ENCODE data around the gene AKAP14. TPM values are rescaled to one million over a fixed set of nuclear protein-coding genes. Genes with fewer than 3 reads are reported as not detected.
A peak's percentile ranks its signal among the peaks of the same experiment; 100 is the strongest.
"Not testable (repeated sequence)": the region's sequence is repeated elsewhere in the genome, so short reads cannot be mapped to it uniquely, and the experiment has no call there.

AKAP14 gene
- total RNA-seq, 2 experiments from 2014 or later: not detected

DNA sequence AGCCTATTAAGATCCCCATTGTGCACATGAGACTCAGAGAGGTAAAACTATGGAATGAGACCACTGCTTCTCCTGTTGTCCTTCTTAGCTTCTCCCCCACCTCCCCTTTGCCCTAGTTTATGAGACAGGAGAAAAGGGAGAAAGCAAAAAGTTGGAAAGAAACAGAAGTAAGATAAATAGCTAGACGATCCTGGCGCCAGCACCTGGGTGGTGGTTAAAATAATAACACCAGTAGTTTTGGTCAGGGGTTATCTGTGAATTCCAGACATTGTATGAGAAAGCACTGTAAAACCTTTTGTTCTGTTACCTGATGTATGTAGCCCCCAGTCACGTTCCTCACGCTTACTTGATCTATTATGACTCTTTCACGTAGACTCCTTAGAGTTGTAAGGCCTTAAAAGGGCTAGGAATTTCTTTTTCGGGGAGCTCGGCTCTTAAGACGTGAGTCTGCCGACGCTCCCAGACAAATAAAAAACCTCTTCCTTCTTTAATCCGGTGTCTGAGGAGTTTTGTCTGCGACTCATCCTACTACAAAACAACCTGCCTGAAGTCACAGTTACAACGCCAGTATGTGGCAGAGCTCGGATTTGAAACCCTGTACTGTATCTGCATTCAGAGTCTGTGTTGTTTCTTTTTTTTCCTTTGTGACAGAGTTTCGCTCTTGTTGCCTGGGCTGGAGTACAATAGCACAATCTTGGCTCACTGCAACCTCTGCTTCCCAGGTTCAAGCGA lies 3.6 kb upstream of the AKAP14 start:
- H3K27ac Mint-ChIP-seq, H3K4me3 Mint-ChIP-seq, DNase-seq, H3K36me3 Mint-ChIP-seq, H3K27me3 Mint-ChIP-seq, H3K4me1 Mint-ChIP-seq, H3K9me3 Mint-ChIP-seq: not testable (repeated sequence)

DNA sequence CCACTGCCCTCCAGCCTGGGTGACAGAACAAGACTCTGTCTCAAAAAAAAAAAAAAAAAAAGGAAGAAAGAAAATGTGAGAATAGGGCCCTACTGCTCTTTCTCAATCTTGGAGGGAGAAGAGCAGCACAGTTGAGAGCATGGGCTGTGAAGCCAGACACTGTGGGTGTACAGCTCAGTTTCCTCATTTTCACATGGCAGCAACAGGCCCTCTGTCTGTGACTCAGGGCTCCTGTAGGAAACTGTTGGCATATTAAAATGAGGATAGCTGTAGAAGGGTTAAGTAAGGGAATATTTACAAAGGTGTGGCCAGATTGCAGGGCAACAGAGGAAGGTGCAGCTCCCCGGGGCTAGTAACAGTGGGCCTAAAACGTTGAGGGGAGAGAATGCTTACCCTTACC lies 3.4 kb downstream of the AKAP14 start:
- H3K27ac Mint-ChIP-seq: no peak overlapping the region
- no peak for DNase-seq
- no peaks in the 10 kb centered on the region for H3K27me3 Mint-ChIP-seq
- no peaks in the 10 kb centered on the region for H3K9me3 Mint-ChIP-seq
- H3K4me3 Mint-ChIP-seq: no peak overlapping the region
- H3K4me1 Mint-ChIP-seq: no peaks in the 10 kb centered on the region
- H3K36me3 Mint-ChIP-seq: no peaks in the 10 kb centered on the region

DNA sequence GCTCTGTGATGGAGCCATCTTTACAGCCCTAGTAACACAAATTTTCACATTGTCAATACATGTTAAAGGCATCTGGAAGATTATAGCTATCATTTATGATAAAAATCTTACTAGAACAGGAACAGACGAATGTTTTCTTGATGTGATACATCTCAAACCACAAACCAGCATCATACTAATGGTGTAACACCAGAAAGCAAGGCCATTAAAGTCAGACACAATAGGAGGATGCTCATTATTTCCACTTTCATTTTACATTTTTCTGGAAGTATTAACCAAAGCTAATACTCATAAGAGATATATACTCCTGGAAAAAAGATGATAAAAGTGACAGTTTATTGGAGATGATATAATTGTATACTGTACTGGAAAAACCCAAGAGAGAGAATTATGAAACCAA lies 5.3 kb downstream of the AKAP14 start:
- Mint-ChIP-seq H3K27ac (no peak overlapping the region), H3K4me1 (no peaks in the 10 kb centered on the region), H3K4me3 (no peak overlapping the region), H3K9me3 (no peaks in the 10 kb centered on the region), H3K36me3 (no peaks in the 10 kb centered on the region), H3K27me3 (no peaks in the 10 kb centered on the region)
- DNase-seq: no peak

DNA sequence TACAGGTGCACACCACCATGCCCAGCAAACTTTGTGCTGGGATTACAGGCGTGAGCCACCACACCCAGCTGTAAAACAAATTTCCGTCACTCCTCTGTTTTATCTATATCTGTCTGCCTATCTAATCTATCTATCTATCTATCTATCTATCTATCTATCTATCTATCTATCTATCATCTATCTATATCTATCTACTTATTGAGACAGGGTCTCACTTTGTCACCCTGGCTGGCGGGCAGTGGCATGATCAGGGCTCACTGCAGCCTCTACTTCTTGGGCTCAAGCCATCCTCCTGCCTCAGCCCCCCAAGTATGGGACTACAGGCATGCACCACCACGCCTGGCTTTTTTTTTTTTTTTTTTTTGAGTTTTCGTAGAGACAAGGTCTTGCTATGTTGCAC lies 20.6 kb downstream of the AKAP14 start:
- Mint-ChIP-seq H3K4me3 (no peak overlapping the region), H3K4me1 (no peaks in the 10 kb centered on the region), H3K27ac (no peak overlapping the region), H3K9me3 (no peaks in the 10 kb centered on the region), H3K27me3 (no peaks in the 10 kb centered on the region), H3K36me3 (no peaks in the 10 kb centered on the region)
- DNase-seq: no peak

DNA sequence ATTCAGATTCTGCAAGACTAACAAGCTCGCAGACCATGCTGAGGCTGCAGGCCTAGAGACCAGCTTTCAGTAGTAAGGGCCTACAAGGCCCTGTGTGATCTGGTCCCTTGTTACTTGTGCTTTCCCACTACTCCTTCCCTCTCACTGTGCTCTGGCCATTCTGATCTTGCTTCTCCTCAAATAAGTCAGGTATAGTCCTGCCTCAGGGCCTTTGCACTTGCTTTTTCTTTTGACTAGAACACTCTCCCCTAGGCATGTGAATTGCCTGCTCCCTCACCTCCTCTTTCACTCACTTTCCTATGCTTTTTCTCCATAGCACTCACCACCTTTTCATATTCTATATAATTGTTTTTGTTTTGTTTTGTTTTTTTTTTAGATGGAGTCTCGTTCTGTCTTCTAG lies 22.2 kb downstream of the AKAP14 start:
- Mint-ChIP-seq H3K36me3 (no peaks in the 10 kb centered on the region), H3K4me1 (no peaks in the 10 kb centered on the region), H3K27me3 (no peaks in the 10 kb centered on the region), H3K4me3 (no peak overlapping the region), H3K9me3 (no peaks in the 10 kb centered on the region), H3K27ac (no peak overlapping the region)
- DNase-seq: no peak

DNA sequence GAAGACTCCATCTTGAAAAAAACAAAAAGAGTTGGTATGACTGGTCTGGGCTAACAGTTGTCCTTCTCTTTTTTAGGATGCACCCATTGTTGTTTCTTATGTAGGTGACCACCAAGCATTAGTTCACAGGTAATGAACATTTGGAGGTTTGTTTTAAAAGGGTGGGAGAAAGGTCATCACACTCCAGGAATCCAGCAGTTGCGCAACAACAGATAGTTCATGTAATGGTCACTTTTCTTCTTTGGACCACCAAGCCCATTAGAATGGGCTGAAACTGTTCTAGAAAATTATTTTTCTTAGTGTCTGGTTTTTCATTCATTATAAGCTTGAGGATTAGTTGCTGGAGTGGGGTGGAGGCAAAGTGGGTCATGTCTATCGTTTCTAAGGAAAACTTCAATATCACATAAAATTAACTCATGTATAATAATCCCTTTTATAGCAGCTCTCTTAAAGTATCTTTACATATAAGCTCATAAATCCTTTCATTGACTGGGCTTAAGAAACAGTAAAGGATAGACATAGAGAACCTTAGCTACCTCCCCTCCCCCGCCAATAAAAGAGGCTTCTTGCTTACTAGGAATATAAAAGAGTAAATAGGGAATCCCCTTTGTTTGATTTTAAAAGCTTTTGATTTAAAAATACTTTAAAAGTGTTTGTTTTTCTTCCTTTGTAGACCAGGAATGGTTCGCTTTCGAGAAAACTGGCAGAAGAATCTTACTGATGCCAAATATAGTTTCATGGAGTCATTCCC lies 24.3 kb downstream of the AKAP14 start:
- H3K36me3 Mint-ChIP-seq: no peaks in the 10 kb centered on the region
- no peaks in the 10 kb centered on the region for H3K4me1 Mint-ChIP-seq
- no peak overlapping the region for H3K4me3 Mint-ChIP-seq
- H3K27me3 Mint-ChIP-seq: no peaks in the 10 kb centered on the region
- H3K9me3 Mint-ChIP-seq: no peaks in the 10 kb centered on the region
- DNase-seq: no peak
- no peak overlapping the region for H3K27ac Mint-ChIP-seq

DNA sequence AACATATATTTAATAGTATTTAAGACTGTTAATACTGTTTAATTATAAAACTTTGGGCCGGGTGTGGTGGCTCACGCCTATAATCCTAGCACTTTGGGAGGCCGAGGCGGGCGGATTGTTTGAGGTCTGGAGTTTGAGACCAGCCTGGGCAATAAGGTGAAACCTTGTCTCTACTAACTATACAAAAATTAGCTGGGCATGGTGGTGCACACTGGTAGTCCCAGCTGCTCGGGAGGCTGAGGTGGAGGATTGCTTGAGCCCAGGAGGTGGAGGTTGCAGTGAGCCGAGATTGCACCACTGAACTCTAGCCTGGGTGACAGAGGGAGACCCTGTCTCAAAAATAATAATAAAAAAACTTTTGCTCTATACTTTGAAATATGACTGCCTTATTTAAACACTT lies 26.7 kb downstream of the AKAP14 start:
- H3K27me3 Mint-ChIP-seq, DNase-seq, H3K27ac Mint-ChIP-seq, H3K9me3 Mint-ChIP-seq, H3K4me3 Mint-ChIP-seq, H3K36me3 Mint-ChIP-seq, H3K4me1 Mint-ChIP-seq: not testable (repeated sequence)

DNA sequence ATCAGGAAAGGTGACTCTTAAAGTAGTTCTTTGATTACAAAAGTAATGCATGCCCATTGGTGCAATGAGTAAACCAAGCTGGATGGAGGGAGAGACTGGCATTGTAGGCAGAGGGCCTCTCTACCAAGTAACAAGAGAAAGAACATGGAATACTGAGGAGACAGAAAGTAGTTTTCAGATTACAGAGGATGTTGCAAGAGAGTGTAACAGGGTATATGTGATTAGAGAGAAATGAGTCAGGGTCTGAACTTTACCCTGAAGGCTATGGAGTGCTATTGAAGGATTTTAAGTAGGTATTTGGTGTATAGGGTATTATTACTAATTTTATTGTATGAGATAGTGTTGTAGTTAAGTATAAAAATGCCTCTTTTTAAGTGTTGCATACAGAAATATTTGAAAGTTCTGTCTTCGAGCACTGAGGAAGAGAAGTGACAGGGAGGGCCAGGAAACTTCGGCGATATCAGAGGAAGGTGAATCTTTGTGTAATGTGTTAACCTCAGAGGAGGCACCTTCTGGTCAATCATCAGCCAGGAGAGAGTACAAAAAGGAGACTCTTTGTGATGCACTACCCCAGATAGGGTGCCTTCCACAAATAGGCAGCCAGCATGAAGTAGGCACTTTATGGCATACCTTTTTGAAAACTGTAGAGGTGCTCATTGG lies 39.7 kb downstream of the AKAP14 start:
- H3K27me3 Mint-ChIP-seq: no peaks in the 10 kb centered on the region
- DNase-seq: no peak
- H3K27ac Mint-ChIP-seq: no peak overlapping the region
- peaks cover 4% of the 10 kb centered on the region for H3K36me3 Mint-ChIP-seq
- no peak overlapping the region for H3K4me3 Mint-ChIP-seq
- H3K4me1 Mint-ChIP-seq: no peaks in the 10 kb centered on the region
- no peaks in the 10 kb centered on the region for H3K9me3 Mint-ChIP-seq

DNA sequence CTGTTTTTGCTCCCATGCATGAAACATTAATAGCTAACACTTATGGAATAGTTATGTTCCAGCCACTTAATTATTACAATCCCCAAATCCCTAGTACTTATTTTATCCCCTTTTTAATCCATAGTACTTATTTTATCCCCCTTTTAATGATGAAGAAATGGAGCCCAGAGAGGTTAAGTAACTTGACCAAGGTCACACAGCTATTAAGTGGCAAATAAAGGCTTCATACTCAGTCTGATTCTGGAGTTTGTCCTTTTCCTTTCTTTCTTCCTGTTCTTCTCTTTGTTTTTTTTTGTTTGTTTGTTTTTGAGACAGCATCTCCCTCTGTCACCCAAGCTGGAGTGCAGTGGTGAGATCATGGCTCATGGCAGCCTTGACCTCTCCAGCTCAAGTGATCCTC lies 45.6 kb downstream of the AKAP14 start:
- Mint-ChIP-seq H3K27me3 (no peaks in the 10 kb centered on the region), H3K9me3 (no peaks in the 10 kb centered on the region), H3K27ac (no peak overlapping the region), H3K4me1 (peaks cover 9% of the 10 kb centered on the region), H3K4me3 (peak overlapping the region; percentile 95), H3K36me3 (peaks cover 2% of the 10 kb centered on the region)
- DNase-seq: no peak

DNA sequence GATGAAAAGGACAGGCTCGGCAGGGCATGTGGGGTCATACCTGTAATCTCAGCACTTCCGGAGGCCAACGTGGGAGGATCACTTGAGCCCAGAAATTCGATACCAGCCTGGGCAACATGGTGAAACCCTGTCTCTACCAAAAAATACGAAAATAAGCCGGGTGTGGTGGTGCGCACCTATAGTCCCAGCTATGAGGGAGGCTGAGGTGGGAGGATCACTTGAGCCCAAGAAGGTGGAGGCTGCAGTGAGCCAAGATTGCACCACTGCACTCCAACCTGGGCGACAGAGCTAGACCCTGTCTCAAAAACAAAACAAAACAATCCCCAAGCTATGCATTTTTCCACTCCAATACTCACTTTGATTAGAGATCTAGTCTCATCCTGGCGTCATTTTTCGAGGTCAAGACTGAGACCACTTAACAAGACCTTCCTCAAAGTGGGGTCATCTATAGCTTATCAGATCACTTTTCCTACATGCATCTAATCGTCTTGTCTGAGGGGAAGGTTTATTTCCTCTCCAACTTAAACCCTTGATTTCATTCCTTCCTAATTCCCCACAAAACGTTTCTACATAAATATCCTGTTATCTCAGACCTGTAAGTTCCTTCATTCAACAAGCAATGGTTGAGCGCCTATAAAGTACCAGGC lies 46.6 kb downstream of the AKAP14 start:
- Mint-ChIP-seq H3K4me3 (peak overlapping the region; percentile 95), H3K27me3 (no peaks in the 10 kb centered on the region), H3K4me1 (peaks cover 9% of the 10 kb centered on the region), H3K36me3 (peaks cover 2% of the 10 kb centered on the region), H3K9me3 (no peaks in the 10 kb centered on the region), H3K27ac (peak overlapping the region; percentile 95)
- DNase-seq: no peak

DNA sequence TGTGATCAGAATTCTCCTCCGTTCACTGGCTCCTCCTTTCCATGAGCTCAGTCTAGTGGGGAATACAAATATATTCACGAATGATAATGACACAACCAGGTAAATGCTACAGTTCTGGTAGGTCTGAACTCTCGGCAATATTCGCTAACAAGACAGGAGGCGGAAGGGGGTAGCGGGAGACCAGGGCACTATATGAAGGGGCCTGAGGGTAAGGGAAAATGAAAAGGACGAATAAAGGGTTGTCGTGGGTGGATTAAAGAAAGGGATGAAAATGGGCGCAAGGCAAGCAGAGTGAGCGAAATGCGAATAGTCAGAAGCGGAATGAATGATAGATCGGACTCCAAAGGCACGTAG lies 47.1 kb downstream of the AKAP14 start:
- Mint-ChIP-seq H3K27ac (peak overlapping the region; percentile 95), H3K27me3 (no peaks in the 10 kb centered on the region), H3K4me1 (peaks cover 9% of the 10 kb centered on the region), H3K36me3 (peaks cover 2% of the 10 kb centered on the region), H3K9me3 (no peaks in the 10 kb centered on the region), H3K4me3 (peak overlapping the region; percentile 95)
- no peak for DNase-seq

DNA sequence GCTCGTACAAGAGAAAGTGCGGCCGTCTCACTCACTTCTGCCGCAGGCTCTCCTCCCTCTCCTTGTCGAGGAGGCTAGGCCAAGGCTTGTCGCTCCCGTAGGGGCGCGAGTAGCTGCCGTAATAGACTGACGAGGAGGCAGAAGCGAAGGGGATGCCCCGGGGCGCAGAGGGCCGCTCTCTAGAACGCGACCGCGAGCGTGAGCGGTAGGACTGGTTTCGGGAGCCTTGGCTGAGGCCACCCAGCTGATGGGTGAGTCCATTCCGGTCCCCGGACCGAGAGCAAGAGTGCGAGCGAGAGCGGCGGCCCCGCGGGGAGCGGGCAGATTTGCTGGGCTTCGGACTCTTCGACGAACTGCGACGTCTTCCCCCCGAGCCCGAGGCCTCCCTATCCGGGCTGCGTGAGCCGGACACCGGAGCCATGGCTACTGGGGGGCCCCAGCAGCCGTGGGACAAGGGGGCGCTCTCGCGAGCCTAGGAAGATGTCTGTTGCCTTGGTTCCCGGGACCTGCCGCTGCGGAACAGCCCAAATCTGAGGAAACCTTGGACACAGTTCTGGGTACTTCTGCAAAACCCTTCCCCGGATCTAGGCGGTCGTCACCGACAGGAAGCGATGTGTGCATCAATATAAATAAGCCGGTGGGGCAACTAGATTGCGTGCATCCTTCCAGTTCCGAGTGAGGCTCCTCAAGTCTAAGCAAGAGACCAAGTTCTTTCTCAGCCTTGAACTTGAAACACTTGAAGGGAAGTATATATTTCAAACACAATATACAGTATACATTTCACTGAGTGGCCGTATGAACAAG lies 47.7 kb downstream of the AKAP14 start, which contains the start of gene NKAP:
TSS of gene NKAP (minus strand) at position 567 of the 804 bp plus-strand sequence. CDS start at position 421, 146 bp downstream.
- no peaks in the 10 kb centered on the region for H3K27me3 Mint-ChIP-seq

DNA sequence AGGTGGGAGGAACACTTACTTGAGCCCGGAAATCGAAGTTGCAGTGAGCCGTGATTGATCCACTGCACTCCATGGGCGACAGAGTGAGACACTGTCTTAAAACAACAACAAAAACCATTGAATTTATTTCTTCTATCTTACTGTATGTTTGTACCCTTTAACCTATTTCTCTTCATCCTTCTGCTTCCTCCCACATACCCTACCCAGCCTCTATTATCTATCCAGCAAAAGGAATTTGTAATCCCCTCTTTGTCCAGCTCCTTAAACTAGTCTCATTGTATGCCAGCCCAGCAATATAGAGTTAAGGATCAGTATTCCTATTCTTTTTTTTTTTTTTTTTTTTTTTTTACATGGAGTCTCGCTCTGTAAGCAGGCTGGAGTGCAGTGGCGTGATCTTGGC lies 49.8 kb downstream of the AKAP14 start:
- Mint-ChIP-seq H3K36me3 (peaks cover 2% of the 10 kb centered on the region), H3K27ac (no peak overlapping the region), H3K4me1 (peaks cover 10% of the 10 kb centered on the region), H3K27me3 (no peaks in the 10 kb centered on the region), H3K4me3 (no peak overlapping the region), H3K9me3 (no peaks in the 10 kb centered on the region)
- DNase-seq: no peak

More for the DNA sequence above, 47.7 kb downstream of the AKAP14 start, which contains the start of gene NKAP:
- peak; percentile 77 for DNase-seq
- H3K36me3 Mint-ChIP-seq: peaks cover 2% of the 10 kb centered on the region
- H3K27ac Mint-ChIP-seq: peak within 1 kb of the TSS; percentile 95
- peaks cover 9% of the 10 kb centered on the region for H3K4me1 Mint-ChIP-seq
- H3K4me3 Mint-ChIP-seq: peak within 1 kb of the TSS; percentile 95
- H3K9me3 Mint-ChIP-seq: no peaks in the 10 kb centered on the region

DNA sequence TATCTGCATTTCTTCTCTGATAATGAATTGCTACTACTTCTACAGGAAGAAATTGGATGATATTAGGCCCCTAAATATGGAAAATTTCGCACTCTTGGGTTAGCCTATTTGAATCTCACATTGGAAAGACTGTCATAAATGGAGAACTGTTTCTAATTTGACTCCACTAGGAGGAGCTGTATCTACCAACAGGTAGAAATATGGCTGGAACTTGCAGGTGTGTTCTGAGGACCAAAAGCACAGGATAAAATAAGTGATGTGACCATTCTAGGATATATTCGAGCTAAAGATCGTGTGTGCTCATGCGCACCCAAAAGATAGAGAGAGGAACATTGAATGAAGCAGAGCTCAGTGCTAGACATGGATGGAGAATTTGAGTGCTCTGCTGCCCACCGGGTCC lies 52.7 kb downstream of the AKAP14 start:
- Mint-ChIP-seq H3K4me3 (no peak overlapping the region), H3K27ac (no peak overlapping the region), H3K4me1 (peaks cover 3% of the 10 kb centered on the region), H3K36me3 (no peaks in the 10 kb centered on the region), H3K9me3 (no peaks in the 10 kb centered on the region), H3K27me3 (no peaks in the 10 kb centered on the region)
- no peak for DNase-seq

All from activated naive CD8-positive, alpha-beta T cell treated with anti-CD3 and anti-CD28 coated beads for 36 hours (primary cell).